VCaP (cell line): ENCODE results near the gene TMX1.

ENCODE experiments used
- H3K27ac ChIP-seq: fragments of 450-650 bp; 2 replicates; pipeline ENCODE4 v1.5.1; 2017
- CTCF ChIP-seq: fragments of 450-650 bp; conservative IDR thresholded peaks from 2 replicates; pipeline ENCODE4 v1.5.1; 2017; ENCODE audit warnings: mild to moderate bottlenecking, moderate library complexity

The TMX1 gene

GRCh38 chr14:51305751-51306150, 65.7 kb downstream of the TMX1 start:
- no peak for TF ChIP-seq CTCF
- H3K27ac ChIP-seq, result no peak overlapping the region
